NK-92 (cell line): ENCODE results near the gene USH2A.

ENCODE experiments used
- DNase-seq: peaks from one replicate; lab custom pipeline; 2025; ENCODE audit not compliant: unreplicated experiment; lab: John Stamatoyannopoulos, UW

USH2A gene

DNA sequence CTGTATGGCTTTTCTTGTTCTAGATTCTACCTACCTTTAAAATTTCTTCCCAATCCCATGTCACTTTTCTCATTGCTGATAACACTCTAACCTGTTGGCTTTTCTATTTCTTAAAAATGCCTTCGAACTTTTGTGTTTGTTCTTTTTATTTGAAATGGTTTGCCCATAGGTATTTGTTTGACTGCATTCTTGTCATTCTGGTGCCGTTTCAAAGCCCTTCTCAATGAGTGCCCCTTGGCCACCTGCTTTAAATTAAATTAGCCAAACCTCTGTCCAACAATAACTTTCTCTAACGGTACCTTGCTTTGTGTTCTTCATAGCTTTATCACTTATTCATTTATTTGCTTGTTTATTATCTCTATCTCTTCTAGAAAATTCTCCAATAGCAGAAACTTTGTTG lies 817.2 kb downstream of the USH2A start:
- no peak for DNase-seq

GRCh38 chr1:215605011-215605621 lies 818.1 kb downstream of the USH2A start:
- no peak for DNase-seq

- no peak for DNase-seq
These were observed 819.9 kb downstream of the USH2A start for GRCh38 chr1:215603319-215603718.

DNA sequence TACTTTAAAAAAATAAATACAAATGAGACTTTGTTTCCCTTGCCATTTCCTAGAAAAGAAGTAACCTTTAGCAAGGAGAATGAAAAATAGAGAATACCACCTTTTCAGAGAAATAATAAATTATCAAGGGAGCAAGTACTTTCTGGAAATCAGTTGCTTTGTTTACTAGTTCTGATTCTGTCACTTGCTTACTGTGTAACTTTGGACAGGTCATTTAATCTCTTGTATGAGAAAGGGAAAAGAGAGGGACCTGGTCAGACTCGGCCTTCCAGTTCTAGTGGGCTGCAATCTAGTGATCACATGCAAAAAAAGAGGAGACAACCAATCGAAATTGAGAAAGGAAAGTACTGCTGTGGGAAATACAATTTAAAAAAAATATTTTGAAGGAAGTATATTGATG lies 822.0 kb downstream of the USH2A start:
- no peak for DNase-seq

DNA sequence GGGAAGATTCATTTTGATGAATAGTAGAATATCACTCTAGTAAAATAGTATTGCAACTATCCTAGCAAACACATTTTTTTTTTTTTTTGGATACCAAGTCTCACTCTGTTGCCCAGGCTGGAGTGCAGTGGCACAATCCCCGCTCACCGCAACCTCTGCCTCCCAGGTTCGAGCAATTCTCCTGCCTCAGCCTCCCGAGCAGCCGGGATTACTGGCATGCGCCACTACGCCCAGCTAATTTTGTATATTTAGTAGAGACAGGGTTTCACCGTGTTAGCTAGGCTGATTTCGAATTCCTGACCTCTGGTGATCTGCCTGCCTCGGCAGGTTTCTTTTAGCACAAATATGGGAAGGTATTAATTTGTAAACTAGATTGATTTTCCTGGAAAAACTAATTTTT lies 822.4 kb downstream of the USH2A start:
- DNase-seq = no peak

GRCh38 chr1:215600258-215600792 lies 822.9 kb downstream of the USH2A start:
- no peak for DNase-seq

- no peak for DNase-seq
These were observed 823.7 kb downstream of the USH2A start for GRCh38 chr1:215599418-215600074.

GRCh38 chr1:215597961-215598360 lies 825.3 kb downstream of the USH2A start:
- DNase-seq = no peak

DNA sequence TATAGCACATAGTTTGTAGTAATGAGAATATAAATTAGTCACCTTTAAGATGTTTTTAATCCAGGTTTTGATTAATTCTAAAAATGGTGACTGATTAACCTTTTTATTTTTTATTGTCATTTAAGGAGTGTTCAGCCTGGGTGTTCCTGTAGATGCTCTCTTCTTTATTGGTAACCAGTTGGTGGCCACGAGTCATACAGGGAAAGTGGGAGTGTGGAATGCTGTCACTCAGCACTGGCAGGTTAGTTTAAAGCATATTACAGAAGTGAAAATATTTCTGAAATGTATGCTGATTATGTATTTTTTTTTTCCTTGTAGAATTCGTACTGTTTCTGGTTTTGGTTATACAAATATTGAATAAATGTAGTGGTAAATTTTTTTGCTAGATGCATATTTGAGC lies 828.0 kb downstream of the USH2A start:
- DNase-seq = no peak

- DNase-seq = no peak
These were observed 828.6 kb downstream of the USH2A start for GRCh38 chr1:215594640-215595039.

GRCh38 chr1:215590779-215591491 lies 832.3 kb downstream of the USH2A start:
- no peak for DNase-seq

DNA sequence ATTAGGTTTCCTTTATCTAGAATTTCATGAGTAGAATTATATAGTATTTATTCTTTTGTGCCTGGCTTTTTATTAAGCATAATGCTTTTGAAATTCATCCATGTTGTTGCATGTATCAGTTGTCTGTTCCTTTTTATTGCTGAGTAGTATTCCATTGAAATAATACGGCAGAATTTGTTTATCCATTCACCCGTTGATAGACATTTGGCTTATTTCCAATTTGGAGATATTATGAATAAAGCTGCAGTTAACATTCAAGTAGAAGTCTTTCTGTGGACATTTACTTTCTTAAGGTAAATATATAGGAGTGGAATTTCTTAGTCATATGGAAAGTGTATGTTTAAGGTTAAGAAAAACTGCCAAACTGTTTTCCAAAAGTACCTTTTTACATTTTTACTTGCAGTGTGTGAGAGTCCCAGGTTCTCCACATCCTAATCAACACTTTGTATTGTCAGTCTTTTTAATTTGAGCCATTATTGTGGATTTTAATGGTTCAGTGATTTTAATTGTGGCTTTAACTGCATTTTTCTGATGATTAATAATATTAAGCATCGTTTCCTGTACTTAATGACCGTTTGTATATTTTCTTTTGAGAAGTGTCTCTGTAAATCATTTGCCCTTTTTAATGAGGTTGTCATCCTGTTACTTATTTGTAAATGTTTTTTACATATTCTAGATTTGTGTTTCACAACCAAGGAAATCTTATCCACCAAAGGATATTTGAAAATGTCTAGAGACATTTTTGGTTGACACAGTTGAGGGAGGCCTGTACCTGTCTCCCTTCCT lies 833.4 kb downstream of the USH2A start:
- DNase-seq = no peak

DNA sequence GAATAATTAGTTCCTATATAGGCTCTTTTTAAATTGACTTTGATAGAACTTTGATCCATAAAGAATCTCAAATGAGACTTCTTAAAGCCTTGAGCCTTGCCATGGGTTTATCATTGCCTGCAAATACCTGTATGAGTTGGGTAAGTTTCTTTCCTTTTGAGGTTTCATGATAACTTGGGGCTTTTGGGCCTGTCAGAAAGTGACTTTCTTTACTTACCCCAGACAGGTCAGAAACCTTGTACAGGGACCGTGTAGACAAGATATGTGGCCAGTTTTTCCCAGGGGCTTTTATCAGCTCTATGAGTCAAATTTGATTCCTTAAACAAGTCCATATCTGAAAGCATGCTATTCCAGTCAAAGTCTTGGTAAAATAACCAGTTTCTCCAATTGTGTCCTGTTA lies 838.9 kb downstream of the USH2A start:
- no peak for DNase-seq

DNA sequence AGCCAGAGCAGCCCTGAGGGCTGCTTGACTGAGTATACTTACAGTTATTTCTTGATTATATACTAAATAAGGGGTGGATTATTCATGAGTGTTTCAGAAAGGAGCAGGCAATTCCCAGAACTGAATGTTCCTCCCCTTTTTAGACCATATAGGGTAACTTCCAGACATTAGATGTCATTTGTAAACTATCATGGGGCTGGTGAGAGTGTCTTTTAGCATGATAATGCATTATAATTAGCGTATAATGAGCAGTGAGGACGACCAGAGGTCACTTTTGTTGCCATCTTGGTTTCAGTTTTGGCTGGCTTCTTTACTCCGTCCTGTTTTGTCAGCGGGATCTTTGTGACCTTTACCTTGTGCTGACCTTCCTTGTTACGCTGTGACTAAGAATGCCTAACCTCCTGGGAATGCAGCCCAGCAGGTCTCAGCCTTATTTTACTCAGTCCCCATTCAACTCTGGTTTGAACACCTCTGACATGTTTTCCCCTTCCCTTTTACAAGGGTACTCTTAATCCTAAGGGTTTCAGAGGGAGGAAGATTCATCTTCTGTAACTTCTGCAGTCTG lies 840.0 kb downstream of the USH2A start:
- DNase-seq = no peak

DNA sequence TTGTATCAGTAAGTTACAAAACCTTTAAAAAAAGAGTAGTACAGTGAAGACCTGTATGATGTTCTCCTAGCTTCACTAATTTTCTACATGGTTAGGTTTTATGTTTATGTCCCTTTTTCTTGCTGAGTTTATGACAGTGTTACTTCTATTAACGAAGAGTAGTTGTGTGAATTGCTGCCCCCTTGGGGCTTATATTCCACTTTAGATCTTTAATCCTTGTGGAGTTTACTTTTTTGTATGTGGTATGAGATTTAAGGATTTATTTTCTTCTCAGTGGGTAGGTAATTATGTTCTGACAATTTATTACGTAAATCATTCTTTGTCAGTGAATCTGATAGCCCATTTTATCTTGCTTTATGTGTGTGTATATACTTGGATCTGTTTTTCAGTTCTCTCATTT lies 841.4 kb downstream of the USH2A start:
- DNase-seq = no peak
